Activated T-cell treated with anti-CD3 and anti-CD28 coated beads for 4 hours (primary cell): Measurements from ENCODE around the gene CCDC97.
"Not testable (repeated sequence)": the region's sequence is repeated elsewhere in the genome, so short reads cannot be mapped to it uniquely, and the experiment has no call there.

Experiments used
- DNase-seq: peaks from one replicate; pipeline ENCODE4 v3.0.0-alpha.2; 2020

Gene CCDC97

GRCh38 chr19:41344162-41344561 lies 34.2 kb downstream of the CCDC97 start:
- DNase-seq, result no peak

GRCh38 chr19:41346916-41347315 lies 36.9 kb downstream of the CCDC97 start:
- DNase-seq, result not testable (repeated sequence)

- DNase-seq, result no peak
Observed at GRCh38 chr19:41350735-41351338, 40.9 kb downstream of the CCDC97 start.

GRCh38 chr19:41351339-41352245 lies 41.6 kb downstream of the CCDC97 start:
- peak; percentile 82 for DNase-seq

- DNase-seq, result no peak
Observed at GRCh38 chr19:41352279-41352608, 42.3 kb downstream of the CCDC97 start.

- DNase-seq, result peak; percentile 72
Observed at GRCh38 chr19:41352609-41353465, 42.9 kb downstream of the CCDC97 start.

GRCh38 chr19:41353466-41354342 lies 43.7 kb downstream of the CCDC97 start, which contains the start of gene TGFB1:
TGFB1 (minus strand) TSS chr19:41353922; CDS start chr19:41353044, 878 bp downstream.
- peak; percentile 94 for DNase-seq

GRCh38 chr19:41354343-41354953 lies 44.5 kb downstream of the CCDC97 start:
- no peak for DNase-seq

- DNase-seq, result no peak
Observed at GRCh38 chr19:41355035-41355434, 45.1 kb downstream of the CCDC97 start.

GRCh38 chr19:41355802-41356201 lies 45.8 kb downstream of the CCDC97 start:
- no peak for DNase-seq

- DNase-seq, result no peak
Observed at GRCh38 chr19:41356984-41357739, 47.2 kb downstream of the CCDC97 start.

GRCh38 chr19:41357746-41358145 lies 47.8 kb downstream of the CCDC97 start:
- no peak for DNase-seq

- DNase-seq, result no peak
Observed at GRCh38 chr19:41359741-41360140, 49.8 kb downstream of the CCDC97 start.

GRCh38 chr19:41362143-41362847 lies 52.3 kb downstream of the CCDC97 start:
- DNase-seq, result no peak

- no peak for DNase-seq
Observed at GRCh38 chr19:41363371-41363752, 53.4 kb downstream of the CCDC97 start.

GRCh38 chr19:41363753-41364523 lies 54.0 kb downstream of the CCDC97 start, which contains the start of gene B9D2:
B9D2 (minus strand) TSS chr19:41364149; CDS start chr19:41363519, 630 bp downstream.
- peak; percentile 96 for DNase-seq

- no peak for DNase-seq
Observed at GRCh38 chr19:41364524-41365391, 54.8 kb downstream of the CCDC97 start.

- no peak for DNase-seq
Observed at GRCh38 chr19:41366089-41366488, 56.1 kb downstream of the CCDC97 start.
